CD14-positive monocyte (primary cell): ENCODE results near the gene KCNJ6. TPM values are rescaled to one million over a fixed set of nuclear protein-coding genes. Genes with fewer than 3 reads are reported as not detected.

Source experiments
- DNase-seq, 3 donors: peaks; one replicate each; pipeline ENCODE4 v3.0.0-alpha.2; 2011 to 2022
- H2AFZ ChIP-seq: 2 replicates; pipeline ENCODE4 v1.6.0; 2012; ENCODE audit warnings: mild to moderate bottlenecking, low read depth, low read length, inconsistent platforms; ENCODE audit not compliant: insufficient read depth, poor library complexity, severe bottlenecking
- H3K27ac ChIP-seq, 2 donors: 1 replicate in 1 of 2; 2 replicates in 1 of 2; pipeline ENCODE4 v1.5.1; 2012 to 2013; ENCODE audit warnings: low read length in 2 of 2, control low read depth in 1 of 2, inconsistent platforms in 1 of 2, low read depth in 1 of 2, mild to moderate bottlenecking in 1 of 2
- H3K27me3 ChIP-seq, 2 donors: one replicate each; pipeline versions ENCODE4 v1.6.0 to v1.6.1; 2011 to 2013; ENCODE audit warnings: low read length in 2 of 2; ENCODE audit not compliant: control insufficient read depth in 2 of 2, insufficient read depth in 2 of 2
- H3K36me3 ChIP-seq, 2 donors: replicated peaks in 1 of 2; 1 replicate in 1 of 2; 2 replicates in 1 of 2; pipeline versions ENCODE4 v1.5.1 to v1.6.1; 2012 to 2013; ENCODE audit warnings: low read length in 2 of 2, control low read depth in 1 of 2, inconsistent platforms in 1 of 2, mild to moderate bottlenecking in 1 of 2; ENCODE audit not compliant: insufficient read depth in 2 of 2, control insufficient read depth in 1 of 2
- H3K4me1 ChIP-seq, 2 donors: 1 replicate in 1 of 2; 2 replicates in 1 of 2; pipeline versions ENCODE4 v1.5.1 to v1.6.1; 2012 to 2013; ENCODE audit warnings: low read length in 2 of 2, control low read depth in 1 of 2, inconsistent platforms in 1 of 2, mild to moderate bottlenecking in 1 of 2, moderate library complexity in 1 of 2; ENCODE audit not compliant: insufficient read depth in 2 of 2, control insufficient read depth in 1 of 2
- H3K4me2 ChIP-seq: replicated peaks from 2 replicates; pipeline ENCODE3; 2012; ENCODE audit warnings: low read length, moderate library complexity, mild to moderate bottlenecking; ENCODE audit not compliant: poor library complexity, severe bottlenecking; ENCODE audit errors: extremely low read depth
- H3K4me3 ChIP-seq, 3 experiments: fragments of 200-600 bp in 1 of 3; sonication (generic) in 1 of 3; replicated peaks in 1 of 3; 1 replicate in 2 of 3; 2 replicates in 1 of 3; pipeline ENCODE4 v1.5.1; 2011 to 2013; ENCODE audit warnings: low read length in 3 of 3, mild to moderate bottlenecking in 3 of 3, control low read depth in 2 of 3, low read depth in 2 of 3, inconsistent platforms in 1 of 3, moderate library complexity in 1 of 3
- H3K79me2 ChIP-seq: 2 replicates; pipeline ENCODE4 v1.6.0; 2012; ENCODE audit warnings: mild to moderate bottlenecking, control low read depth, inconsistent platforms, low read length, moderate library complexity; ENCODE audit not compliant: insufficient read depth
- H3K9ac ChIP-seq: 2 replicates; pipeline ENCODE4 v1.6.0; 2017; ENCODE audit warnings: low read length, mild to moderate bottlenecking; ENCODE audit not compliant: insufficient read depth, poor library complexity, severe bottlenecking
- H3K9me3 ChIP-seq, 2 donors: replicated peaks in 1 of 2; 1 replicate in 1 of 2; 2 replicates in 1 of 2; pipeline versions ENCODE4 v1.5.1 to v1.6.1; 2012 to 2013; ENCODE audit warnings: low read length in 2 of 2, control low read depth in 1 of 2; ENCODE audit not compliant: control insufficient read depth in 1 of 2, insufficient read depth in 1 of 2
- H4K20me1 ChIP-seq: 2 replicates; pipeline ENCODE4 v1.6.0; 2012; ENCODE audit warnings: mild to moderate bottlenecking, low read length, control low read depth, moderate library complexity; ENCODE audit not compliant: insufficient read depth
- H3K27ac Mint-ChIP-seq, 7 donors: one replicate each; pipeline ENCODE4 v1.8.0; 2020; ENCODE audit warnings: mild to moderate bottlenecking in 7 of 7, mixed read lengths in 7 of 7, moderate library complexity in 6 of 7, inconsistent platforms in 2 of 7
- H3K27me3 Mint-ChIP-seq, 3 donors: one replicate each; pipeline ENCODE4 v1.8.0; 2021 to 2022; ENCODE audit warnings: low read depth in 3 of 3, mild to moderate bottlenecking in 3 of 3, mixed read lengths in 3 of 3, moderate library complexity in 3 of 3, inconsistent platforms in 1 of 3
- H3K36me3 Mint-ChIP-seq, 2 donors: one replicate each; pipeline ENCODE4 v1.8.0; 2020; ENCODE audit warnings: mixed read lengths in 2 of 2, inconsistent platforms in 1 of 2, mild to moderate bottlenecking in 1 of 2
- H3K4me1 Mint-ChIP-seq: one replicate; pipeline ENCODE4 v1.8.0; 2020; ENCODE audit warnings: mild to moderate bottlenecking, mixed read lengths
- H3K4me3 Mint-ChIP-seq, 2 donors: one replicate each; pipeline ENCODE4 v1.8.0; 2020; ENCODE audit warnings: mild to moderate bottlenecking in 2 of 2, mixed read lengths in 2 of 2, moderate library complexity in 1 of 2
- H3K9me3 Mint-ChIP-seq, 7 donors: one replicate each; pipeline ENCODE4 v1.8.0; 2020 to 2022; ENCODE audit warnings: mixed read lengths in 7 of 7, mild to moderate bottlenecking in 6 of 7, moderate library complexity in 6 of 7, inconsistent platforms in 2 of 7
- WGBS: methylation state at CpG from one replicate; pipeline ENCODE4 v1.1.5; 2013; ENCODE audit warnings: missing lambda C conversion rate; ENCODE audit not compliant: insufficient coverage; 5-methylcytosine and 5-hydroxymethylcytosine counted together
- intact Hi-C, 2 donors: fragments of 100-400 bp; cut with micrococcal nuclease; formaldehyde crosslinking; loops; one replicate each; pipeline versions ENCODE4 v1.15.0 to v1.15.1; 2023
- polyA plus RNA-seq, 3 donors: library from polyadenylated mRNA; depleted of rRNA in 1 of 3; unstranded in 2 of 3; stranded (reverse) in 1 of 3; fragments of 300-500 nt in 2 of 3; fragments of >200 nt in 1 of 3; fragmentation: Illumina TruSeq in 2 of 3; gene quantifications; 1 replicate in 2 of 3; 2 replicates in 1 of 3; pipeline ENCODE4 v1.2.3, GENCODE V29; 2012 to 2021
- TF ChIP-seq, protein P1 (sequence below): fragments of 200-600 bp; IDR thresholded peaks from one replicate; pipeline ENCODE4 v1.8.0; 2022; ENCODE audit warnings: antibody characterized with exemption, mild to moderate bottlenecking

Gene KCNJ6
- polyA plus RNA-seq, 3 donors: not detected

DNA sequence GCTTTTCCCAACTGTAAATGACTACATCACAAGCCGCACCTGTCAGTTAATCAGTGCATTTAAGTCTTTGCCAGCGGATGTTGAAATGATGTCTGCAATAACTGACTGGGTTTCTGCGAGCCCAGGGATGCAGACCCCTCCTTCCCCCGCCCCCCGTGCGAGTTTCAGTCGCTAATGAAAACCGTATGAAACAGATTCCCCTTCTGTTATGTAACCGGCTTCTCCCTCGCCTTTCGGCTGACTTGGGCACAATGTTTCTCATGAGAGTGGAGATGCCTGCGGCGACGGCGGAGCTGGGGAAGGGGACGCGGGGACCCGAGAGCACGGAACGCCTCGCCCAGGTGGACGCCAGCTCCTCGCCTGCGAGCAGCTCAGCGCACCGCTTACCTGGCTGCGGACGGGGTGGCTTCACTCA, 753 bp downstream of the KCNJ6 start:
- Histone ChIP-seq H3K4me3 (no peak overlapping the region), H3K36me3 (no peaks in the 10 kb centered on the region)
- WGBS: 9% methylated on average over 23 of the region's 28 CpGs

DNA sequence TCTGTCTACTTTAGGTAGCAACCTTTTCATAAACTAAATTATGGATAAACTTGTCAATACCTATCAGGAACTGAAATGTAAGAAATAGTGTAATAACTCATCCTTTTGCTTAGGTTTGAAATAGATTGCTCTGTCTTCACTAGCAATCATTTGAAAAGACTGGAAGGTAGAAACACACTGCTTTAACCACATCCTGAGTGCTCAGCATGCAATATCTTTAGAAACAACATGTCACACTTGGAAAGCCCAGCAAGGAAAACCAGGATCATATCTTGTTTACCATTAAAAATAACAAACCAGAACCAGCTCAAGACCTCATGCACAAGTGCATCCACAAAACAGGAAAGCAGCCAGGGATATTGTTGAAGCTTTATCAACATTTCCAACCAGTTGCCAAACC, 3.6 kb downstream of the KCNJ6 start:
- Histone ChIP-seq H3K4me1 (peaks cover 0 to 2% of the 10 kb centered on the region in 2 donors), H3K4me2 (no peak overlapping the region), H3K9ac (no peak overlapping the region), H2AFZ (no peak overlapping the region), H4K20me1 (no peaks in the 10 kb centered on the region), H3K9me3 (peaks cover 0 to 16% of the 10 kb centered on the region in 2 donors), H3K4me3 (no peak overlapping the region), H3K27me3 (peaks cover 56 to 68% of the 10 kb centered on the region in 2 donors), H3K27ac (no peak overlapping the region), H3K79me2 (no peaks in the 10 kb centered on the region), H3K36me3 (no peaks in the 10 kb centered on the region)
- TF ChIP-seq, protein P1, sequence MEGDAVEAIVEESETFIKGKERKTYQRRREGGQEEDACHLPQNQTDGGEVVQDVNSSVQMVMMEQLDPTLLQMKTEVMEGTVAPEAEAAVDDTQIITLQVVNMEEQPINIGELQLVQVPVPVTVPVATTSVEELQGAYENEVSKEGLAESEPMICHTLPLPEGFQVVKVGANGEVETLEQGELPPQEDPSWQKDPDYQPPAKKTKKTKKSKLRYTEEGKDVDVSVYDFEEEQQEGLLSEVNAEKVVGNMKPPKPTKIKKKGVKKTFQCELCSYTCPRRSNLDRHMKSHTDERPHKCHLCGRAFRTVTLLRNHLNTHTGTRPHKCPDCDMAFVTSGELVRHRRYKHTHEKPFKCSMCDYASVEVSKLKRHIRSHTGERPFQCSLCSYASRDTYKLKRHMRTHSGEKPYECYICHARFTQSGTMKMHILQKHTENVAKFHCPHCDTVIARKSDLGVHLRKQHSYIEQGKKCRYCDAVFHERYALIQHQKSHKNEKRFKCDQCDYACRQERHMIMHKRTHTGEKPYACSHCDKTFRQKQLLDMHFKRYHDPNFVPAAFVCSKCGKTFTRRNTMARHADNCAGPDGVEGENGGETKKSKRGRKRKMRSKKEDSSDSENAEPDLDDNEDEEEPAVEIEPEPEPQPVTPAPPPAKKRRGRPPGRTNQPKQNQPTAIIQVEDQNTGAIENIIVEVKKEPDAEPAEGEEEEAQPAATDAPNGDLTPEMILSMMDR: no peak
- peaks cover 49 to 59% (median 57%) of the 10 kb centered on the region in 3 donors for H3K27me3 Mint-ChIP-seq
- peaks cover 6% of the 10 kb centered on the region for H3K4me1 Mint-ChIP-seq
- no peak overlapping the region for H3K4me3 Mint-ChIP-seq
- no peak overlapping the region for H3K27ac Mint-ChIP-seq
- peaks cover 0 to 8% (median 0%) of the 10 kb centered on the region in 7 donors for H3K9me3 Mint-ChIP-seq
- intact Hi-C loops: no loop called here
- H3K36me3 Mint-ChIP-seq: peaks cover 0 to 7% of the 10 kb centered on the region in 2 donors
- DNase-seq: no peak

More for the DNA sequence above, 753 bp downstream of the KCNJ6 start:
- DNase-seq: no peak
- TF ChIP-seq, protein P1: no peak
- peaks cover 52 to 77% (median 73%) of the 10 kb centered on the region in 3 donors for H3K27me3 Mint-ChIP-seq
- H3K4me3 Mint-ChIP-seq: peak overlapping the region in 1 of 2 donors; percentile 86
- H3K27me3 ChIP-seq: peaks cover 68 to 80% of the 10 kb centered on the region in 2 donors
- intact Hi-C loops: loop anchor here (5.0 kb wide), 2 partner anchors 158 to 203 kb away; no protein-coding TSS in a partner anchor
- no peak overlapping the region for H3K9ac ChIP-seq
- H3K36me3 Mint-ChIP-seq: peaks cover 0 to 7% of the 10 kb centered on the region in 2 donors
- no peak overlapping the region for H3K4me2 ChIP-seq
- H3K9me3 ChIP-seq: peaks cover 0 to 16% of the 10 kb centered on the region in 2 donors
- no peaks in the 10 kb centered on the region for H3K79me2 ChIP-seq
- H3K4me1 Mint-ChIP-seq: peaks cover 6% of the 10 kb centered on the region
- H3K27ac Mint-ChIP-seq: no peak overlapping the region
- H3K9me3 Mint-ChIP-seq: peaks cover 0 to 14% (median 2%) of the 10 kb centered on the region in 7 donors
- peaks cover 0 to 2% of the 10 kb centered on the region in 2 donors for H3K4me1 ChIP-seq
- H2AFZ ChIP-seq: peak overlapping the region; percentile 21
- no peak overlapping the region for H3K27ac ChIP-seq
- no peaks in the 10 kb centered on the region for H4K20me1 ChIP-seq
